Activated T-cell treated with anti-CD3 and anti-CD28 coated beads, Interleukin-2, amount 50 U/mL, for 72 hours (primary cell): ENCODE data around the gene NPY5R. TPM values are rescaled to one million over a fixed set of nuclear protein-coding genes. Genes with fewer than 3 reads are reported as not detected.
A peak's percentile ranks its signal among the peaks of the same experiment; 100 is the strongest.

Experiments
- ATAC-seq, 2 donors: fragments of 150-1000 bp; cut with Tn5 transposase; replicated peaks in 1 of 2; 2 replicates each; pipeline ENCODE4 v1.10.0; 2021; ENCODE audit warnings: moderate library complexity in 2 of 2, mild to moderate bottlenecking in 1 of 2
- DNase-seq, 2 donors: peaks; one replicate each; pipeline ENCODE4 v3.0.0; 2021 to 2022; ENCODE audit warnings: mixed read lengths in 1 of 2
- H3K27ac Mint-ChIP-seq: one replicate; pipeline ENCODE4 v1.8.0; 2022; ENCODE audit warnings: mild to moderate bottlenecking, moderate library complexity, mixed read lengths
- H3K27me3 Mint-ChIP-seq: one replicate; pipeline ENCODE4 v1.8.0; 2022; ENCODE audit warnings: low read depth, mixed read lengths
- H3K36me3 Mint-ChIP-seq, 2 donors: one replicate each; pipeline ENCODE4 v1.8.0; 2022; ENCODE audit warnings: mixed read lengths in 2 of 2, mild to moderate bottlenecking in 1 of 2; ENCODE audit not compliant: insufficient read depth in 2 of 2
- H3K4me1 Mint-ChIP-seq: one replicate; pipeline ENCODE4 v1.8.0; 2022; ENCODE audit warnings: low read depth, mixed read lengths
- H3K4me3 Mint-ChIP-seq, 2 donors: one replicate each; pipeline ENCODE4 v1.8.0; 2022; ENCODE audit warnings: mild to moderate bottlenecking in 2 of 2, mixed read lengths in 2 of 2, moderate library complexity in 2 of 2
- H3K9me3 Mint-ChIP-seq, 2 donors: one replicate each; pipeline ENCODE4 v1.8.0; 2022; ENCODE audit warnings: mixed read lengths in 2 of 2
- total RNA-seq, 2 donors: library from RNA; stranded (reverse); gene quantifications; one replicate each; pipeline ENCODE4 v1.2.3, GENCODE V29; 2022

The NPY5R gene
- total RNA-seq, 2 donors from 2014 or later = not detected

GRCh38 chr4:163395055-163395454 is 51.4 kb downstream of the NPY5R start:
- no peak overlapping the region for H3K27ac Mint-ChIP-seq
- H3K9me3 Mint-ChIP-seq = no peaks in the 10 kb centered on the region
- peaks cover 14% of the 10 kb centered on the region for H3K27me3 Mint-ChIP-seq
- no peaks in the 10 kb centered on the region for H3K4me1 Mint-ChIP-seq
- no peaks in the 10 kb centered on the region for H3K36me3 Mint-ChIP-seq
- ATAC-seq (no peak), DNase-seq (no peak)
- no peak overlapping the region for H3K4me3 Mint-ChIP-seq

- H3K4me1 Mint-ChIP-seq = no peaks in the 10 kb centered on the region
- no peaks in the 10 kb centered on the region for H3K9me3 Mint-ChIP-seq
- ATAC-seq = no peak
- DNase-seq = no peak
- H3K27ac Mint-ChIP-seq = no peak overlapping the region
- H3K36me3 Mint-ChIP-seq = no peaks in the 10 kb centered on the region
- peak overlapping the region in 1 of 2 donors; percentile 45 for H3K4me3 Mint-ChIP-seq
- H3K27me3 Mint-ChIP-seq = peaks cover 14% of the 10 kb centered on the region
Measured at GRCh38 chr4:163395758-163396157, 52.1 kb downstream of the NPY5R start.

- Mint-ChIP-seq H3K9me3 (no peaks in the 10 kb centered on the region), H3K27me3 (no peaks in the 10 kb centered on the region), H3K36me3 (no peaks in the 10 kb centered on the region), H3K4me3 (no peak overlapping the region), H3K27ac (no peak overlapping the region), H3K4me1 (no peaks in the 10 kb centered on the region)
- ATAC-seq (no peak), DNase-seq (no peak)
Measured at GRCh38 chr4:163398238-163398637, 54.5 kb downstream of the NPY5R start.

- H3K4me3 Mint-ChIP-seq = no peak overlapping the region
- DNase-seq (no peak), ATAC-seq (no peak)
- no peaks in the 10 kb centered on the region for H3K4me1 Mint-ChIP-seq
- no peaks in the 10 kb centered on the region for H3K27me3 Mint-ChIP-seq
- H3K9me3 Mint-ChIP-seq = no peaks in the 10 kb centered on the region
- no peaks in the 10 kb centered on the region for H3K36me3 Mint-ChIP-seq
- H3K27ac Mint-ChIP-seq = no peak overlapping the region
Measured at GRCh38 chr4:163400911-163401310, 57.2 kb downstream of the NPY5R start.

Other genes with a start within 250 kb of the NPY5R start
- 10 to 100 TPM; 19.8 to 20.8 TPM for gene NAF1, start 177.0 kb upstream of the NPY5R start, total RNA-seq
- gene NPY1R, start 11.3 kb upstream of the NPY5R start, total RNA-seq = not detected
- gene TKTL2, start 129.9 kb downstream of the NPY5R start, total RNA-seq = not detected
- 10 to 100 TPM; 37.1 to 42.7 TPM for gene TMA16, start 150.8 kb downstream of the NPY5R start, total RNA-seq